ENCODE data around the gene C16orf92. TPM values are rescaled to one million over a fixed set of nuclear protein-coding genes. Genes with fewer than 3 reads are reported as not detected.
A peak's percentile ranks its signal among the peaks of the same experiment; 100 is the strongest.

The C16orf92 gene
- total and polyA plus RNA-seq, 2 of the 13 experiments (the other 11 are each of a cell fraction or from before 2014, with no cell fraction given), result not detected

- TF ChIP-seq AGO2 (optimal IDR thresholded peaks at IDR 0.05; ENCODE audit: low read depth, low read length) (peak; percentile 87), GTF3A (CRISPR knock-in tag; conservative IDR thresholded peaks at IDR 0.05) (no peak), PTBP1 (IDR thresholded peaks at IDR 0.05; ENCODE audit: low read depth, low read length, poor library complexity, severe bottlenecking) (peak; percentile 12), HNRNPL (IDR thresholded peaks at IDR 0.05; ENCODE audit: low read depth, low read length) (0 out of 2 replicates have a peak, but pooled peaks have one; percentile 16), DZIP1 (CRISPR knock-in tag; IDR thresholded peaks at IDR 0.05) (no peak), ZFP91 (CRISPR knock-in tag; IDR thresholded peaks at IDR 0.05; ENCODE audit: borderline replicate concordance) (0 out of 2 replicates have a peak, but pooled peaks have one; percentile 16), SMAD1 (CRISPR knock-in tag; IDR thresholded peaks at IDR 0.05; ENCODE audit: borderline replicate concordance, low read depth) (no peak), TFDP2 (CRISPR knock-in tag; IDR thresholded peaks at IDR 0.05) (no peak), RBFOX2 (IDR thresholded peaks at IDR 0.05; ENCODE audit: low read depth, low read length) (peak; percentile 50; the same call in 1 of the 2 replicates)
Observed at GRCh38 chr16:30004424-30004776, 18.6 kb upstream of the C16orf92 start (continued).
